WTC11 (cell line): ENCODE data around the gene OGN. TPM values are rescaled to one million over a fixed set of nuclear protein-coding genes. Genes with fewer than 3 reads are reported as not detected.

Experiments
- ATAC-seq: fragments of 200-7000 bp; cut with Tn5 transposase; 2 replicates; pipeline ENCODE4 v1.10.0; 2021; ENCODE audit warnings: mild to moderate bottlenecking, moderate library complexity
- CTCF ChIA-PET: fragments of 300-600 bp; sonication (Branson Sonifier 250); formaldehyde crosslinking; loops from one replicate; lab custom pipeline; 2021; ENCODE audit warnings: antibody characterized with exemption; lab: Charles Lee
- POLR2A ChIA-PET: fragments of 350-600 bp; sonication (Branson Sonifier 250); formaldehyde crosslinking; loops from one replicate; lab custom pipeline; 2021; ENCODE audit warnings: antibody characterized with exemption; lab: Charles Lee
- DNase-seq: peaks from one replicate; pipeline ENCODE4 v3.0.0; 2021; ENCODE audit warnings: low spot score
- H3K27ac Mint-ChIP-seq: 2 replicates; pipeline ENCODE4 v1.8.0; 2021; ENCODE audit warnings: mixed read lengths
- H3K27me3 Mint-ChIP-seq: 2 replicates; pipeline ENCODE4 v1.8.0; 2021; ENCODE audit warnings: low read depth, mild to moderate bottlenecking, moderate library complexity, mixed read lengths
- H3K36me3 Mint-ChIP-seq: 2 replicates; pipeline ENCODE4 v1.8.0; 2021; ENCODE audit warnings: mixed read lengths
- H3K4me1 Mint-ChIP-seq: 2 replicates; pipeline ENCODE4 v1.8.0; 2022; ENCODE audit warnings: mixed read lengths
- H3K4me3 Mint-ChIP-seq: 2 replicates; pipeline ENCODE4 v1.8.0; 2021; ENCODE audit warnings: mild to moderate bottlenecking, moderate library complexity, mixed read lengths
- H3K9me3 Mint-ChIP-seq: 2 replicates; pipeline ENCODE4 v1.8.0; 2021; ENCODE audit warnings: mixed read lengths
- ARID4B ChIP-seq: sonication (generic); formaldehyde crosslinking; IDR thresholded peaks from 2 replicates; pipeline ENCODE4 v1.8.0; 2023; ENCODE audit warnings: missing genetic modification reagents, mild to moderate bottlenecking, borderline replicate concordance
- CBFB ChIP-seq: sonication (generic); formaldehyde crosslinking; IDR thresholded peaks from 2 replicates; pipeline ENCODE4 v1.8.1; 2022; ENCODE audit warnings: mild to moderate bottlenecking, low read depth, missing genetic modification reagents
- EMX1 ChIP-seq: fragments of 250-450 bp; sonication (Bioruptor Pico); IDR thresholded peaks from 2 replicates; pipeline ENCODE4 v1.8.0; 2021; ENCODE audit warnings: mild to moderate bottlenecking
- FOXK1 ChIP-seq: sonication (generic); formaldehyde crosslinking; IDR thresholded peaks from 2 replicates; pipeline ENCODE4 v1.8.0; 2022; ENCODE audit warnings: mild to moderate bottlenecking, moderate library complexity, missing genetic modification reagents
- JUN ChIP-seq: sonication (generic); formaldehyde crosslinking; IDR thresholded peaks from 2 replicates; pipeline ENCODE4 v1.8.0; 2023; ENCODE audit warnings: mild to moderate bottlenecking, missing genetic modification reagents
- KAT7 ChIP-seq: sonication (generic); formaldehyde crosslinking; IDR thresholded peaks from 2 replicates; pipeline ENCODE4 v1.8.1; 2023; ENCODE audit warnings: missing genetic modification reagents, mild to moderate bottlenecking, borderline replicate concordance
- MLX ChIP-seq: sonication (generic); formaldehyde crosslinking; IDR thresholded peaks from 2 replicates; pipeline ENCODE4 v1.8.1; 2023; ENCODE audit warnings: mild to moderate bottlenecking, missing genetic modification reagents, moderate library complexity
- MXD4 ChIP-seq: fragments of 250-450 bp; sonication (Bioruptor Pico); IDR thresholded peaks from 2 replicates; pipeline ENCODE4 v1.8.0; 2021; ENCODE audit warnings: mild to moderate bottlenecking, moderate library complexity, borderline replicate concordance
- NR1H2 ChIP-seq: sonication (generic); formaldehyde crosslinking; IDR thresholded peaks from 2 replicates; pipeline ENCODE4 v1.9.0; 2021; ENCODE audit warnings: mild to moderate bottlenecking, moderate library complexity, missing genetic modification reagents
- NR3C1 ChIP-seq: sonication (generic); formaldehyde crosslinking; conservative IDR thresholded peaks from 2 replicates; pipeline ENCODE4 v1.8.1; 2023; ENCODE audit warnings: low read depth, mild to moderate bottlenecking, missing genetic modification reagents
- PRRX2 ChIP-seq: fragments of 250-450 bp; sonication (Bioruptor Pico); IDR thresholded peaks from 2 replicates; pipeline ENCODE4 v1.8.0; 2021; ENCODE audit warnings: mild to moderate bottlenecking
- SOX15 ChIP-seq: fragments of 250-450 bp; sonication (Bioruptor Pico); IDR thresholded peaks from 2 replicates; pipeline ENCODE4 v1.9.0; 2021; ENCODE audit warnings: mild to moderate bottlenecking
- TCF7 ChIP-seq: sonication (generic); formaldehyde crosslinking; IDR thresholded peaks from 2 replicates; pipeline ENCODE4 v1.8.0; 2022; ENCODE audit warnings: mild to moderate bottlenecking, low read depth, missing genetic modification reagents, moderate library complexity
- USF1 ChIP-seq: sonication (generic); formaldehyde crosslinking; IDR thresholded peaks from 2 replicates; pipeline ENCODE4 v1.8.0; 2022; ENCODE audit warnings: mild to moderate bottlenecking, missing genetic modification reagents
- ZBTB21 ChIP-seq: sonication (generic); formaldehyde crosslinking; IDR thresholded peaks from 2 replicates; pipeline ENCODE4 v1.8.1; 2023; ENCODE audit warnings: mild to moderate bottlenecking, missing genetic modification reagents, borderline replicate concordance
- ZMAT4 ChIP-seq: fragments of 250-450 bp; sonication (Bioruptor Pico); IDR thresholded peaks from 2 replicates; pipeline ENCODE4 v1.9.0; 2021; ENCODE audit warnings: mild to moderate bottlenecking
- ZNF121 ChIP-seq: sonication (generic); formaldehyde crosslinking; IDR thresholded peaks from 2 replicates; pipeline ENCODE4 v1.8.0; 2023; ENCODE audit warnings: missing genetic modification reagents
- ZNF416 ChIP-seq: fragments of 250-450 bp; sonication (Bioruptor Pico); IDR thresholded peaks from 2 replicates; pipeline ENCODE4 v1.9.0; 2021; ENCODE audit warnings: mild to moderate bottlenecking, inconsistent platforms
- ZNF423 ChIP-seq: fragments of 250-450 bp; sonication (Bioruptor Pico); IDR thresholded peaks from 2 replicates; pipeline ENCODE4 v2.1.2; 2022; ENCODE audit warnings: mild to moderate bottlenecking, moderate library complexity
- ZNF671 ChIP-seq: fragments of 250-450 bp; sonication (Bioruptor Pico); IDR thresholded peaks from 2 replicates; pipeline ENCODE4 v1.8.0; 2021; ENCODE audit warnings: mild to moderate bottlenecking
- ZSCAN18 ChIP-seq: fragments of 250-450 bp; sonication (Bioruptor Pico); IDR thresholded peaks from 2 replicates; pipeline ENCODE4 v2.1.2; 2022; ENCODE audit warnings: mild to moderate bottlenecking, moderate library complexity
- total RNA-seq: library from RNA; stranded (reverse); gene quantifications from 3 replicates; pipeline ENCODE4 v1.2.3, GENCODE V29; 2021

Gene OGN
- total RNA-seq, 1 experiment from 2014 or later = not detected

GRCh38 chr9:92425474-92425873 lies 21.1 kb upstream of the OGN start:
- no peaks in the 10 kb centered on the region; the same call in 1 of the 2 replicates for H3K27me3 Mint-ChIP-seq
- CTCF ChIA-PET = no interaction called here

GRCh38 chr9:92424340-92424739 lies 20.0 kb upstream of the OGN start, which contains the start of gene OMD:
OMD (minus strand) TSS chr9:92424471; CDS start chr9:92417558, 6,913 bp downstream.
- Mint-ChIP-seq H3K27me3 (no peaks in the 10 kb centered on the region; the same call in 1 of the 2 replicates), H3K27ac (no peak within 1 kb of the TSS), H3K4me3 (no peak within 1 kb of the TSS), H3K4me1 (no peaks in the 10 kb centered on the region; the same call in 1 of the 2 replicates), H3K36me3 (no peaks in the 10 kb centered on the region), H3K9me3 (no peaks in the 10 kb centered on the region)
- CTCF ChIA-PET = no interaction called here
- ATAC-seq (no peak), DNase-seq (no peak)
- POLR2A ChIA-PET = no interaction called here
- no peak for TF ChIP-seq SOX15 (CRISPR knock-in tag)
- no peak for TF ChIP-seq JUN
- TF ChIP-seq ZNF423 = no peak
- no peak for TF ChIP-seq ZBTB21 (CRISPR knock-in tag)
- TF ChIP-seq ZNF121 (CRISPR knock-in tag) = no peak
- TF ChIP-seq USF1 (CRISPR knock-in tag) = no peak
- TF ChIP-seq CBFB = no peak
- no peak for TF ChIP-seq MLX (CRISPR knock-in tag)
- TF ChIP-seq ZNF671 (CRISPR knock-in tag) = no peak
- TF ChIP-seq MXD4 = no peak
- no peak for TF ChIP-seq NR3C1
- no peak for TF ChIP-seq ZSCAN18 (CRISPR knock-in tag)
- no peak for TF ChIP-seq PRRX2 (CRISPR knock-in tag)
- no peak for TF ChIP-seq ARID4B
- no peak for TF ChIP-seq FOXK1
- TF ChIP-seq TCF7 (CRISPR knock-in tag) = no peak

More at GRCh38 chr9:92425474-92425873, 21.1 kb upstream of the OGN start:
- Mint-ChIP-seq H3K9me3 (no peaks in the 10 kb centered on the region), H3K36me3 (no peaks in the 10 kb centered on the region), H3K4me3 (no peak overlapping the region), H3K27ac (no peak overlapping the region), H3K4me1 (no peaks in the 10 kb centered on the region; the same call in 1 of the 2 replicates)
- POLR2A ChIA-PET = no interaction called here
- ATAC-seq (no peak), DNase-seq (no peak)
- TF ChIP-seq KAT7 (no peak), EMX1 (CRISPR knock-in tag) (no peak), ZSCAN18 (CRISPR knock-in tag) (no peak), ZMAT4 (CRISPR knock-in tag) (no peak), ZNF416 (CRISPR knock-in tag) (no peak), NR1H2 (CRISPR knock-in tag) (no peak)
